ENCODE results near the gene FANCE. TPM values are rescaled to one million over a fixed set of nuclear protein-coding genes. Genes with fewer than 3 reads are reported as not detected.

Gene FANCE
- total and polyA plus RNA-seq, 2 donors (not counting 1 experiment from before 2014, with no cell fraction given) = 9.2 to 12.8 TPM

GRCh38 chr6:35415065-35415891 lies 36.9 kb upstream of the FANCE start:
- ChIA-PET CTCF (interaction anchor here (0.5 to 1.6 kb wide), 7 partner anchors 15 to 1251 kb away, joined by 3 to 5 read pairs (median 5); partner anchors contain the start of genes DEF6 and FANCE), POLR2A (interaction anchor here (0.6 kb wide), 2 partner anchors 149 to 717 kb away, joined by 3 read pairs; no protein-coding TSS in a partner anchor)
- WGBS (ENCODE audit: insufficient coverage) = 90% methylated on average over 7 of the region's 7 CpGs
- Histone ChIP-seq H3K9me3 (ENCODE audit: control extremely low read depth in 1 of 3, control insufficient read depth in 2 of 3, insufficient read depth in 1 of 3, low read length in 2 of 3) (no peaks in the 10 kb centered on the region), H3K36me3 (replicated peaks in 1 of 2; ENCODE audit: control extremely low read depth in 1 of 2, control insufficient read depth in 1 of 2, extremely low read depth in 1 of 2, insufficient read depth in 2 of 2, low read length in 1 of 2) (peaks cover 9 to 72% of the 10 kb centered on the region in 2 experiments), H4K20me1 (ENCODE audit: control insufficient read depth, insufficient read depth, low read length, poor library complexity, severe bottlenecking) (peaks cover 16% of the 10 kb centered on the region), H3K9ac (ENCODE audit: low read length) (no peak overlapping the region), H2AFZ (ENCODE audit: insufficient read depth, low read depth, low read length, poor library complexity, severe bottlenecking) (no peak overlapping the region), H3K79me2 (ENCODE audit: control insufficient read depth, insufficient read depth, low read length) (no peaks in the 10 kb centered on the region), H3K27me3 (replicated peaks in 1 of 4; ENCODE audit: control extremely low read depth in 1 of 4, control insufficient read depth in 3 of 4, insufficient read depth in 4 of 4, low read length in 3 of 4) (no peaks in the 10 kb centered on the region), H3K4me1 (ENCODE audit: control insufficient read depth in 2 of 2, insufficient read depth in 2 of 2, low read length in 2 of 2) (peaks cover 15 to 22% of the 10 kb centered on the region in 2 donors), H3K27ac (ENCODE audit: low read length in 2 of 2) (no peak overlapping the region), H3K4me2 (replicated peaks; ENCODE audit: low read depth, low read length, poor library complexity, severe bottlenecking) (no peak overlapping the region), H3K4me3 (ENCODE audit: control extremely low read depth in 1 of 5, extremely low read depth in 1 of 5, insufficient read depth in 1 of 5, low read depth in 2 of 5, low read length in 4 of 5) (no peak overlapping the region)
- H3K27me3 Mint-ChIP-seq = no peaks in the 10 kb centered on the region
- no peaks in the 10 kb centered on the region for H3K9me3 Mint-ChIP-seq (ENCODE audit: insufficient read depth)
- no peak overlapping the region for H3K27ac Mint-ChIP-seq
- TF ChIP-seq, protein P1, sequence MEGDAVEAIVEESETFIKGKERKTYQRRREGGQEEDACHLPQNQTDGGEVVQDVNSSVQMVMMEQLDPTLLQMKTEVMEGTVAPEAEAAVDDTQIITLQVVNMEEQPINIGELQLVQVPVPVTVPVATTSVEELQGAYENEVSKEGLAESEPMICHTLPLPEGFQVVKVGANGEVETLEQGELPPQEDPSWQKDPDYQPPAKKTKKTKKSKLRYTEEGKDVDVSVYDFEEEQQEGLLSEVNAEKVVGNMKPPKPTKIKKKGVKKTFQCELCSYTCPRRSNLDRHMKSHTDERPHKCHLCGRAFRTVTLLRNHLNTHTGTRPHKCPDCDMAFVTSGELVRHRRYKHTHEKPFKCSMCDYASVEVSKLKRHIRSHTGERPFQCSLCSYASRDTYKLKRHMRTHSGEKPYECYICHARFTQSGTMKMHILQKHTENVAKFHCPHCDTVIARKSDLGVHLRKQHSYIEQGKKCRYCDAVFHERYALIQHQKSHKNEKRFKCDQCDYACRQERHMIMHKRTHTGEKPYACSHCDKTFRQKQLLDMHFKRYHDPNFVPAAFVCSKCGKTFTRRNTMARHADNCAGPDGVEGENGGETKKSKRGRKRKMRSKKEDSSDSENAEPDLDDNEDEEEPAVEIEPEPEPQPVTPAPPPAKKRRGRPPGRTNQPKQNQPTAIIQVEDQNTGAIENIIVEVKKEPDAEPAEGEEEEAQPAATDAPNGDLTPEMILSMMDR (IDR thresholded peaks at IDR 0.05) = no peak
- no peak for TF ChIP-seq EZH2 (IDR thresholded peaks at IDR 0.05; ENCODE audit: borderline replicate concordance, insufficient read depth, low read depth, low read length, poor library complexity, severe bottlenecking)
- no peak for ATAC-seq (ENCODE audit: low read depth)
- DNase-seq = peak; percentile 32
- peaks cover 28% of the 10 kb centered on the region for H3K4me1 Mint-ChIP-seq
- H3K4me3 Mint-ChIP-seq = no peak overlapping the region
- intact Hi-C loops (cut with micrococcal nuclease) = no loop called here

Data from B cell (primary cell).